Activated B cell treated with CpG ODN at 0.5 μM for 24 hours (primary cell): ENCODE results near the gene LNX2. TPM values are rescaled to one million over a fixed set of nuclear protein-coding genes. Genes with fewer than 3 reads are reported as not detected.

ENCODE experiments used
- ATAC-seq: fragments of 200-7000 bp; cut with Tn5 transposase; one replicate; pipeline ENCODE4 v1.10.0; 2021; ENCODE audit warnings: low read depth, mild to moderate bottlenecking, moderate library complexity
- CTCF ChIA-PET: fragments of 350-600 bp; sonication (Branson Sonifier 250); formaldehyde crosslinking; loops from one replicate; lab custom pipeline; 2021; ENCODE audit warnings: antibody characterized with exemption; lab: Charles Lee
- POLR2A ChIA-PET: fragments of 350-600 bp; sonication (Branson Sonifier 250); formaldehyde crosslinking; loops from one replicate; lab custom pipeline; 2021; ENCODE audit warnings: antibody characterized with exemption; lab: Charles Lee
- DNase-seq: peaks from one replicate; pipeline ENCODE4 v3.0.0; 2022
- H3K27ac Mint-ChIP-seq: one replicate; pipeline ENCODE4 v1.8.0; 2020; ENCODE audit warnings: mixed read lengths
- H3K27me3 Mint-ChIP-seq: one replicate; pipeline ENCODE4 v1.8.0; 2021; ENCODE audit warnings: mixed read lengths
- H3K36me3 Mint-ChIP-seq: one replicate; pipeline ENCODE4 v1.8.0; 2021; ENCODE audit warnings: low read depth, mixed read lengths
- H3K4me1 Mint-ChIP-seq: one replicate; pipeline ENCODE4 v1.8.0; 2021; ENCODE audit warnings: mixed read lengths
- H3K4me3 Mint-ChIP-seq: one replicate; pipeline ENCODE4 v1.8.0; 2020; ENCODE audit warnings: mild to moderate bottlenecking, mixed read lengths
- H3K9me3 Mint-ChIP-seq: one replicate; pipeline ENCODE4 v1.8.0; 2020; ENCODE audit warnings: mixed read lengths
- intact Hi-C: fragments of 100-400 bp; cut with micrococcal nuclease; formaldehyde crosslinking; loops from one replicate; pipeline ENCODE4 v1.15.1; 2024
- total RNA-seq: library from RNA; stranded (reverse); gene quantifications from 2 replicates; pipeline ENCODE4 v1.2.3, GENCODE V29; 2022
- TF ChIP-seq, protein P1 (sequence below): fragments of 200-600 bp; IDR thresholded peaks from one replicate; pipeline ENCODE4 v1.8.0; 2022; ENCODE audit warnings: antibody characterized with exemption, mild to moderate bottlenecking

Gene LNX2
- total RNA-seq, 1 donor from 2014 or later: 7.1 TPM

DNA sequence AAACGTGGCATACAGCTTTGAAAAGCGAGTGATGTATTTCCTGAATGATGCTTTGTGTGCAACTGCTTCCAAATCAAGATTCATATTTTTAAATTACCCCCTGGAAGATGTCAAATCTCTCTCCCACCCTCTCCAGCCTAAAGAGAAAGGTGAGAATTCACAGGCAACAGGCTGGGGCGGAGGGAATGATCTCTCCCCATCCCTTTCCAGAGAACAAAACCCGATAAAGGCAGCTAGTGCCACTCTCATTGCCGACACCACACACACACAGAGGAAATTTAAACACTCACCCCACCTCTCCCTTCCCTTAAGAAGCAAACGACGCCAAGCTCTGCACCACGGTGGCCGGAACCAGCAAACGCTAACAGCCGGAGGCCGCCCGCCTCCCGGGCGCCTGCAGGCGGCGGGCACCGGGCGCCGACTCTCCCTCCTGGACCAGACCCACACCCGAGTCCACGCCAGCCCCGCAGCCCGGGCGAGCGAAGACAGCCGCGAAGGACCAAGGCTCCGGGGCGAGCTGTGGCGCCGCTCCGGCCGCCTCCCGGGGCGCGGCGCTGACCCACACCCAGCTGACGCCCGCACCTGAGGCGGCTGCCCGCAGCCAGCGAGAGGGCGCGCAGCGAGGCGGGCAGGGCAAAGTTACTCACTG lies 477 bp downstream of the LNX2 start:
- Mint-ChIP-seq H3K4me1 (peaks cover 49% of the 10 kb centered on the region), H3K27ac (peak overlapping the region; percentile 71), H3K4me3 (peak overlapping the region; percentile 90), H3K9me3 (no peaks in the 10 kb centered on the region), H3K27me3 (no peaks in the 10 kb centered on the region), H3K36me3 (peaks cover 27% of the 10 kb centered on the region)
- ATAC-seq: peak; percentile 11
- POLR2A ChIA-PET: interaction anchor here (0.7 to 4.0 kb wide), 16 partner anchors 8 to 867 kb away, joined by 3 to 84 read pairs (median 6); partner anchors contain the start of genes GTF3A and MTIF3
- TF ChIP-seq, protein P1, sequence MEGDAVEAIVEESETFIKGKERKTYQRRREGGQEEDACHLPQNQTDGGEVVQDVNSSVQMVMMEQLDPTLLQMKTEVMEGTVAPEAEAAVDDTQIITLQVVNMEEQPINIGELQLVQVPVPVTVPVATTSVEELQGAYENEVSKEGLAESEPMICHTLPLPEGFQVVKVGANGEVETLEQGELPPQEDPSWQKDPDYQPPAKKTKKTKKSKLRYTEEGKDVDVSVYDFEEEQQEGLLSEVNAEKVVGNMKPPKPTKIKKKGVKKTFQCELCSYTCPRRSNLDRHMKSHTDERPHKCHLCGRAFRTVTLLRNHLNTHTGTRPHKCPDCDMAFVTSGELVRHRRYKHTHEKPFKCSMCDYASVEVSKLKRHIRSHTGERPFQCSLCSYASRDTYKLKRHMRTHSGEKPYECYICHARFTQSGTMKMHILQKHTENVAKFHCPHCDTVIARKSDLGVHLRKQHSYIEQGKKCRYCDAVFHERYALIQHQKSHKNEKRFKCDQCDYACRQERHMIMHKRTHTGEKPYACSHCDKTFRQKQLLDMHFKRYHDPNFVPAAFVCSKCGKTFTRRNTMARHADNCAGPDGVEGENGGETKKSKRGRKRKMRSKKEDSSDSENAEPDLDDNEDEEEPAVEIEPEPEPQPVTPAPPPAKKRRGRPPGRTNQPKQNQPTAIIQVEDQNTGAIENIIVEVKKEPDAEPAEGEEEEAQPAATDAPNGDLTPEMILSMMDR: no peak
- CTCF ChIA-PET: interaction anchor here (0.9 to 1.8 kb wide), 5 partner anchors 13 to 258 kb away, joined by 3 to 4 read pairs (median 3); no protein-coding TSS in a partner anchor
- intact Hi-C loops: loop anchor here (1.0 to 5.0 kb wide), 8 partner anchors 57 to 1037 kb away; partner anchors contain the start of genes MTIF3, PAN3, POMP and RPL21
- DNase-seq: no peak

GRCh38 chr13:27619093-27619727 lies 1.1 kb downstream of the LNX2 start:
- Mint-ChIP-seq H3K36me3 (peaks cover 28% of the 10 kb centered on the region), H3K4me3 (peak overlapping the region; percentile 90), H3K27me3 (no peaks in the 10 kb centered on the region), H3K9me3 (no peaks in the 10 kb centered on the region), H3K4me1 (peaks cover 49% of the 10 kb centered on the region), H3K27ac (peak overlapping the region; percentile 71)
- TF ChIP-seq, protein P1: no peak
- ATAC-seq: no peak
- POLR2A ChIA-PET: interaction anchor here (2.2 to 4.0 kb wide), 5 partner anchors 136 to 195 kb away, joined by 12 to 84 read pairs (median 17); partner anchors contain the start of genes GTF3A and MTIF3
- CTCF ChIA-PET: interaction anchor here (0.9 to 1.8 kb wide), 4 partner anchors 12 to 168 kb away, joined by 3 to 4 read pairs (median 3); no protein-coding TSS in a partner anchor
- intact Hi-C loops: no loop called here
- DNase-seq: no peak

- TF ChIP-seq, protein P1: no peak
- no peak overlapping the region for H3K4me3 Mint-ChIP-seq
- intact Hi-C loops: no loop called here
- H3K9me3 Mint-ChIP-seq: no peaks in the 10 kb centered on the region
- no peak overlapping the region for H3K27ac Mint-ChIP-seq
- POLR2A ChIA-PET: interaction anchor here (0.6 kb wide), 2 partner anchors 95 to 1366 kb away, joined by 3 to 5 read pairs; no protein-coding TSS in a partner anchor
- no peaks in the 10 kb centered on the region for H3K27me3 Mint-ChIP-seq
- DNase-seq (no peak), ATAC-seq (no peak)
- H3K36me3 Mint-ChIP-seq: peaks cover 17% of the 10 kb centered on the region
- CTCF ChIA-PET: no interaction called here
- H3K4me1 Mint-ChIP-seq: peaks cover 39% of the 10 kb centered on the region
Measured at GRCh38 chr13:27617881-27618321, 2.4 kb downstream of the LNX2 start.

DNA sequence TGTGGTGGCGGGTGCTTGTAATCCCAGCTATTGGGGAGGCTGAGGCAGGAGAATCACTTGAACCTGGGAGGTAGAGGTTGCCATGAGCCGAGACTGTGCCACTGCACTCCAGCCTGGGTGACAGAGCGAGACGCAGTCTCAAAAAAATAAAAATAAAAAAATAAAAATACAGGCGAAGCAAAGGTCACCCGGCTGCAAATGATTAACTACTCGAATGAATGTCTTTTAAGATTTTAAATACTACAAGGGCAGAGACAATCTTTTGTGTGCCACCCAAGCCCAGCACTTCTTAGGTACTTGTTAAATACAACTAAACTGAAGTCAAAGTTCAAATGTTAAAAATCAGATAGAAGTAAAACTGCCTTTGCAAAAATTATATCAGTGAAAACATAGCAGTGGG lies 6.7 kb downstream of the LNX2 start:
- Mint-ChIP-seq H3K27ac (no peak overlapping the region), H3K4me3 (no peak overlapping the region), H3K36me3 (peaks cover 6% of the 10 kb centered on the region), H3K27me3 (no peaks in the 10 kb centered on the region), H3K4me1 (peaks cover 41% of the 10 kb centered on the region), H3K9me3 (no peaks in the 10 kb centered on the region)
- TF ChIP-seq, protein P1: no peak
- ChIA-PET CTCF (no interaction called here), POLR2A (interaction anchor here (0.6 kb wide), 1 partner anchor 18 kb away, joined by 4 read pairs; no protein-coding TSS in a partner anchor)
- DNase-seq (no peak), ATAC-seq (no peak)
- intact Hi-C loops: no loop called here
